K562 (cell line): ENCODE measurements around the gene COMP. TPM values are rescaled to one million over a fixed set of nuclear protein-coding genes. Genes with fewer than 3 reads are reported as not detected.

ENCODE experiments used
- BCLAF1 ChIP-seq, 2 experiments: fragments of 450-650 bp in 1 of 2; IDR thresholded peaks; 2 replicates each; pipeline ENCODE4 v1.6.1; 2011 to 2017; ENCODE audit warnings: low read depth in 2 of 2, antibody characterized with exemption in 1 of 2, borderline replicate concordance in 1 of 2, low read length in 1 of 2, mild to moderate bottlenecking in 1 of 2, mixed read lengths in 1 of 2; ENCODE audit not compliant: control insufficient read depth in 1 of 2
- CLOCK ChIP-seq: fragments of 250-450 bp; sonication (Bioruptor Pico); IDR thresholded peaks from 2 replicates; pipeline ENCODE4 v1.4.0; 2020; ENCODE audit warnings: mild to moderate bottlenecking, moderate library complexity, borderline replicate concordance
- DMBX1 ChIP-seq: fragments of 250-450 bp; sonication (Bioruptor Pico); IDR thresholded peaks from 2 replicates; pipeline ENCODE4 v1.8.0; 2022; ENCODE audit warnings: inconsistent platforms, mild to moderate bottlenecking, moderate library complexity, borderline replicate concordance
- FOXA1 ChIP-seq: fragments of 450-650 bp; IDR thresholded peaks from 2 replicates; pipeline ENCODE4 v1.6.1; 2016; ENCODE audit warnings: mild to moderate bottlenecking, borderline replicate concordance
- HNRNPLL ChIP-seq: fragments of 200-400 bp; formaldehyde crosslinking; IDR thresholded peaks from 2 replicates; pipeline ENCODE4 v1.6.1; 2017; ENCODE audit warnings: low read length, low read depth, mild to moderate bottlenecking; ENCODE audit not compliant: poor library complexity, severe bottlenecking
- MED1 ChIP-seq: sonication (generic); formaldehyde crosslinking; IDR thresholded peaks from 2 replicates; pipeline ENCODE4 v1.8.1; 2023; ENCODE audit warnings: missing genetic modification reagents, borderline replicate concordance
- MEF2A ChIP-seq: IDR thresholded peaks from 2 replicates; pipeline ENCODE4 v1.6.1; 2011; ENCODE audit warnings: low read depth, mild to moderate bottlenecking, low read length, moderate library complexity; ENCODE audit not compliant: control insufficient read depth
- NELFE ChIP-seq: IDR thresholded peaks from 2 replicates; pipeline ENCODE4 v1.6.1; 2011; ENCODE audit warnings: mild to moderate bottlenecking; ENCODE audit not compliant: insufficient read depth, insufficient read length
- NR2C2 ChIP-seq, 2 experiments: fragments of 200-800 bp in 1 of 2; sonication (Bioruptor generic) in 1 of 2; sonication (generic) in 1 of 2; formaldehyde crosslinking in 1 of 2; IDR thresholded peaks; 2 replicates each; pipeline versions ENCODE4 v1.6.1 to v1.8.0; 2016 to 2022; ENCODE audit warnings: mild to moderate bottlenecking in 1 of 2, missing compliant biosample characterization in 1 of 2, missing genetic modification characterization in 1 of 2, missing genetic modification reagents in 1 of 2
- NR2F6 ChIP-seq: fragments of 450-650 bp; formaldehyde crosslinking; IDR thresholded peaks from 2 replicates; pipeline ENCODE4 v1.4.0; 2020; ENCODE audit warnings: mild to moderate bottlenecking
- PHF8 ChIP-seq: fragments of 200-600 bp; sonication (generic); IDR thresholded peaks from 2 replicates; pipeline ENCODE4 v1.6.1; 2012; ENCODE audit warnings: mixed run types, mild to moderate bottlenecking, inconsistent platforms, low read length, moderate library complexity, borderline replicate concordance
- SMARCA5 ChIP-seq: fragments of 450-650 bp; IDR thresholded peaks from 2 replicates; pipeline ENCODE4 v1.6.1; 2016
- ZFPM2 ChIP-seq: fragments of 250-450 bp; sonication (Bioruptor Pico); IDR thresholded peaks from 2 replicates; pipeline ENCODE4 v1.5.1; 2022; ENCODE audit warnings: mild to moderate bottlenecking
- ZKSCAN8 ChIP-seq: fragments of 200-800 bp; sonication (Bioruptor generic); IDR thresholded peaks from 2 replicates; pipeline ENCODE4 v1.6.1; 2016; ENCODE audit warnings: missing genetic modification characterization, missing compliant biosample characterization
- ZNF217 ChIP-seq: sonication (generic); formaldehyde crosslinking; IDR thresholded peaks from 2 replicates; pipeline ENCODE4 v1.8.0; 2022; ENCODE audit warnings: mild to moderate bottlenecking, missing genetic modification reagents
- ZNF395 ChIP-seq: fragments of 200-800 bp; sonication (Bioruptor generic); IDR thresholded peaks from 2 replicates; pipeline ENCODE4 v1.6.1; 2017; ENCODE audit warnings: missing genetic modification characterization, missing compliant biosample characterization
- polyA plus RNA-seq, 8 experiments: library from polyadenylated mRNA; depleted of rRNA in 4 of 8; stranded (reverse) in 5 of 8; unstranded in 3 of 8; fragments of >200 nt; fragmentation: Nextera tagmentation in 2 of 8; fragmentation: Illumina TruSeq in 1 of 8; extraction: Ambion mirVana in 2 of 8; extraction: Trizol in 1 of 8; gene quantifications; 2 replicates each; pipeline versions ENCODE4 v1.2.1 to v1.2.3, GENCODE V29; 2011 to 2014; ENCODE audit warnings: inconsistent platforms in 1 of 8, missing spikeins in 1 of 8
- total RNA-seq, 7 experiments: library from RNA; depleted of rRNA in 6 of 7; stranded (reverse); fragments of >200 nt in 6 of 7; fragmentation: Illumina TruSeq in 2 of 7; extraction: Trizol in 2 of 7; gene quantifications; 2 replicates each; pipeline versions ENCODE4 v1.2.1 to v1.2.3, GENCODE V29; 2011 to 2021; ENCODE audit warnings: low replicate concordance in 1 of 7
- TF ChIP-seq, protein P1 (sequence below): sonication (generic); formaldehyde crosslinking; IDR thresholded peaks from 2 replicates; pipeline ENCODE4 v1.9.0; 2022; ENCODE audit warnings: mild to moderate bottlenecking, missing genetic modification reagents

Gene COMP
- total and polyA plus RNA-seq, 9 of the 15 experiments (the other 6 are each of a cell fraction or from before 2014, with no cell fraction given) = 0.07 TPM; not detected in 8

DNA sequence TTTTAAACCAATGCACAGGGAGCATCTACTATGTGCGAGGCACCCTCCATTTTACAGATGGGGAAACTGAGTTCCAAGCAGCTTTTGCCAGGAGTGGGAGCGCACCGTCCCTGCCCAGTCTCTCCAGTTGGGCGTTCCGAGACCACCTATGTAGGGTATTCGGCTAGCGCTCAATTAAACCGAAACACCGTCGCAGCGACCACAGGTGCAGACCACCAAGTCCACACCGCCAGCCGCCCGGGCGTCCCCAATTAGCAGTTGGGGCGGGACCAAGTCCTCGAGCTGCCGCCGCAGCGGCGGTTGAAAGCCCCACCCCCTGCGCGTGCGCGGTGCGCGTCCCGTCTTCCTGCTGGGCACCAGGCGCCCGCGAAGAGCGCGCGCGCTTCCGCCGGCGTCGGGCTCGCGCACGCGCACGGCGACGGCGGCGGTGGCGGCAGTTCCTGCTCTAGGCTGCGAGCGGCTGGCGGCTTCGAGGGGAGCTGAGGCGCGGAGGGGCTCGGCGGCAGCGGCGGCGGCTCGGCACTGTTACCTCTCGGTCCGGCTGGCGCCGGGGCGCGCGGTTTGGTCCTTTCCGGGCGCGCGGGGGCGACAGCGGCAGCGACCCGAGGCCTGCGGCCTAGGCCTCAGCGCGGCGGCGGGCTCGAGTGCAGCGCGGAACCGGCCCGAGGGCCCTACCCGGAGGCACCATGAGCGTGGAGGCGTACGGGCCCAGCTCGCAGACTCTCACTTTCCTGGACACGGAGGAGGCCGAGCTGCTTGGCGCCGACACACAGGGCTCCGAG is 40.6 kb upstream of the COMP start, which contains the start of gene UPF1 (continued):
- TF ChIP-seq, protein P1, sequence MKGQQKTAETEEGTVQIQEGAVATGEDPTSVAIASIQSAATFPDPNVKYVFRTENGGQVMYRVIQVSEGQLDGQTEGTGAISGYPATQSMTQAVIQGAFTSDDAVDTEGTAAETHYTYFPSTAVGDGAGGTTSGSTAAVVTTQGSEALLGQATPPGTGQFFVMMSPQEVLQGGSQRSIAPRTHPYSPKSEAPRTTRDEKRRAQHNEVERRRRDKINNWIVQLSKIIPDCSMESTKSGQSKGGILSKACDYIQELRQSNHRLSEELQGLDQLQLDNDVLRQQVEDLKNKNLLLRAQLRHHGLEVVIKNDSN = no peak
- no peak; the same call in none of the 2 replicates for TF ChIP-seq DMBX1 (CRISPR knock-in tag)
- no peak for TF ChIP-seq BCLAF1 (IDR thresholded peaks at IDR 0.05; ENCODE audit: borderline replicate concordance in 1 of 2, control insufficient read depth in 1 of 2, low read depth in 2 of 2, low read length in 1 of 2)
- no peak for TF ChIP-seq NELFE
- peak; percentile 40; the same call in 1 of the 2 replicates for TF ChIP-seq NR2C2 (CRISPR knock-in tag; IDR thresholded peaks at IDR 0.05)
- TF ChIP-seq NR2C2 (tag; IDR thresholded peaks at IDR 0.05) = 0 out of 2 replicates have a peak, but pooled peaks have one; percentile 38
- TF ChIP-seq ZKSCAN8 (CRISPR knock-in tag) = no peak
- TF ChIP-seq HNRNPLL = peak; percentile 51
- TF ChIP-seq CLOCK = 0 out of 2 replicates have a peak, but pooled peaks have one; percentile 22
- TF ChIP-seq ZNF217 (CRISPR knock-in tag) = no peak
- no peak; the same call in 1 of the 2 replicates for TF ChIP-seq MED1 (CRISPR knock-in tag)
- TF ChIP-seq MEF2A = no peak
- no peak for TF ChIP-seq FOXA1
- TF ChIP-seq ZNF395 = peak; percentile 60; the same call in 1 of the 2 replicates
- TF ChIP-seq NR2F6 (CRISPR knock-in tag) = no peak
- TF ChIP-seq ZFPM2 = no peak
- TF ChIP-seq SMARCA5 = no peak
- TF ChIP-seq PHF8 = peak; percentile 99
